ENCODE measurements around the gene KDM6A.
A peak's percentile ranks its signal among the peaks of the same experiment; 100 is the strongest.

Gene KDM6A

DNA sequence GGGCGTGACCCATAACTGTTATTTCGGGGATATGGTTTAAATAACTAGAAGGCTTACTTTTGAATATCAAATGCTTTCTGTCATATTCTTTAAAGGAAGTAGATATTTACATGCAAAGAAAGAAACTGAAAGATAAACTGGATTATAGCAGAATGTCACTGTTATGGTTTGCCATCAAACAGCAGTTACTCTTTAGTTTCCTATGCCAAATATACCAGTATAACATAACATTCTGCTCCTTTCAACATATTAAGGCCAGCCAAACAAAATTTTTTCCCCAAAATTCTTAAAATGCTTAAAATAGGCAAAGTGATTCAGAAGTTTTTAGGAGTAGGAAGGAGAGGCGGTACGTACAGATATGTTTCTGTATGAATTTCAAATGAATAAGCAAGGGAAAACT is 27.0 kb downstream of the KDM6A start:
- TF ChIP-seq, protein P1, sequence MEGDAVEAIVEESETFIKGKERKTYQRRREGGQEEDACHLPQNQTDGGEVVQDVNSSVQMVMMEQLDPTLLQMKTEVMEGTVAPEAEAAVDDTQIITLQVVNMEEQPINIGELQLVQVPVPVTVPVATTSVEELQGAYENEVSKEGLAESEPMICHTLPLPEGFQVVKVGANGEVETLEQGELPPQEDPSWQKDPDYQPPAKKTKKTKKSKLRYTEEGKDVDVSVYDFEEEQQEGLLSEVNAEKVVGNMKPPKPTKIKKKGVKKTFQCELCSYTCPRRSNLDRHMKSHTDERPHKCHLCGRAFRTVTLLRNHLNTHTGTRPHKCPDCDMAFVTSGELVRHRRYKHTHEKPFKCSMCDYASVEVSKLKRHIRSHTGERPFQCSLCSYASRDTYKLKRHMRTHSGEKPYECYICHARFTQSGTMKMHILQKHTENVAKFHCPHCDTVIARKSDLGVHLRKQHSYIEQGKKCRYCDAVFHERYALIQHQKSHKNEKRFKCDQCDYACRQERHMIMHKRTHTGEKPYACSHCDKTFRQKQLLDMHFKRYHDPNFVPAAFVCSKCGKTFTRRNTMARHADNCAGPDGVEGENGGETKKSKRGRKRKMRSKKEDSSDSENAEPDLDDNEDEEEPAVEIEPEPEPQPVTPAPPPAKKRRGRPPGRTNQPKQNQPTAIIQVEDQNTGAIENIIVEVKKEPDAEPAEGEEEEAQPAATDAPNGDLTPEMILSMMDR (IDR thresholded peaks at IDR 0.05; ENCODE audit: insufficient read depth, low read depth, low read length, missing control alignments), result no peak
- no peak for DNase-seq (ENCODE audit: low read depth)
- H3K4me3 ChIP-seq (ENCODE audit: low read length), result no peak overlapping the region

DNA sequence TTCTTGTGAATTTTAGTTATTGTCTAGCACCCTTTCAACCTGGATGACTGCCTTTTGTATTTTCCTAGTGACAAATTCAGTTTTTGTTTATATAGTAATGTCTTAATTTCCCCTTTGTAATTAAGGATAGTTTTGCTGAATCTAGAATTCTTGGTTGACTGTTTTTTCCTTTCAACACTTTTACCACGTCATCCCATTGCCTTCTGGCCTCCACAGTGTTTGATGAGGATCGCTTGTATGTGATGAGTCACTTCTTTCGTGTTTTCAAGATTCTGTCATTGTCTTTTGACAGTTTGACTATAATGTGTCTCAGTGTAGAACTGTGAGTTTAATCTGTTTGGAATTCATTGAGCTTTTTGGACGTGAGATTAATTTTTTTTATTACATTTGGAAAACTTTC is 30.1 kb downstream of the KDM6A start:
- DNase-seq (ENCODE audit: low read depth), result peak; percentile 84
- TF ChIP-seq, protein P1 (IDR thresholded peaks at IDR 0.05; ENCODE audit: insufficient read depth, low read depth, low read length, missing control alignments), result no peak
- no peak overlapping the region for H3K4me3 ChIP-seq (ENCODE audit: low read length)

DNA sequence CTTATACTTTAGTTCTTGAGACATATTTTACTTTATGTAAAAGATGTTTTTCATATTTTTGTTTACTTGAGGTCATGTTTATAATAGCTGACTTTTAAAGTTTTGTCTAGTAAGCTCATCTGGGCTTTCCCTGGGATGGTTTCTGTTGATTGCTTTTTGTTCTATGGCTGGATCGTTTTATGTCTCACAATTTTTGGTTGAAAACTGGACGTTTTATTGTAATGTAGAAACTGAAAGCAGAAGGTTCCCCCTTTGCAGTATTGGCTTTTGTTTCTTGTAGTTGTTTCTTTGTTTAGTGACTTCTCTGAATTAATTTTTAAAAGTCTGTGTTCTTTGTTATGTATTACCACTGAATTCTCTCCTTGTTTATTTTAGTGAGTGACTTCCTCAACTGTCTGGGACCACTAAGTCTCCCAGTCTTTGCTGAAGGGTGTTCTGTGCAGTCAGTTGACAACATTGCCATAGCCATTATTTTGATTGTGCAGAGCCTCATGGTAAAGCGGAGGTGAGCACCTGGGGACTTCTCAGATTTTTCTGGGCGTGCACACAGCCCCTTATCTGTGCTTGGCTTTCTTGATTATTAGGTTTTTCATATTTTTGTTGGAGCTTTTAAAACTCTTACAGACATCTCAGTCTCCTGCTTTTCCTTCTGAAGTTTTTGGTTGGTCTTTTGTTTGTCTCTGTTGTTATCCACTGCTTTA is 31.0 kb downstream of the KDM6A start:
- no peak overlapping the region for H3K4me3 ChIP-seq (ENCODE audit: low read length)
- TF ChIP-seq, protein P1 (IDR thresholded peaks at IDR 0.05; ENCODE audit: insufficient read depth, low read depth, low read length, missing control alignments), result no peak
- no peak for DNase-seq (ENCODE audit: low read depth)

DNA sequence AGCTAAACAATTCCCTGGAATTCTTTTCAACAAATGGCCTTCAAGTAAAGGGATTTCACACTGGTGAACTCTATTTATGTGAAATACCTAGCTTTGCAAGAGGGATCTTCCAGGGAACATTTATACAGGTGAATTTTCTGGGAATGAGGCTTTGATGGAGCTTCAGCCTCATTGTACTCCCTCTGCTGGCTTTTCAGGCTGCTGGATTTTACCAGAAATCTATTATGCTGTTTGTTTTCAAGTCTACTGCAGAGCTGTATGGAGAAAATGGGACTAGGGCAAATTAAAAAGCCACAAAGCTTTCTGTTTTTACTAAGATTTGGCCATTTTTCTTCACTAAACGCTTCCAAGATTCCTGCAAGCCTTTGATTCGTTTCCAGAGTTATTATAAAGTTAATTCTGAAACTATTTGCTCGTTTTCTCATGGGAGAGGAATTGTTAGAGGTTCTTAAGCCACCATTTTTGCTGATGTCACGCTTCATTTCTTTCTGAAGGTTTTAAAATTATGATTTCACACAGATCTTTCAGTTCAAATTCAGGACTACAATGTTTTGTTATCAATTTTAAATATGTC is 31.6 kb downstream of the KDM6A start:
- TF ChIP-seq, protein P1 (IDR thresholded peaks at IDR 0.05; ENCODE audit: insufficient read depth, low read depth, low read length, missing control alignments), result no peak
- DNase-seq (ENCODE audit: low read depth), result no peak
- no peak overlapping the region for H3K4me3 ChIP-seq (ENCODE audit: low read length)

GRCh38 chrX:44906041-44906440 is 33.1 kb downstream of the KDM6A start:
- H3K4me3 ChIP-seq (ENCODE audit: low read length), result no peak overlapping the region
- TF ChIP-seq, protein P1 (IDR thresholded peaks at IDR 0.05; ENCODE audit: insufficient read depth, low read depth, low read length, missing control alignments), result no peak
- no peak for DNase-seq (ENCODE audit: low read depth)

DNA sequence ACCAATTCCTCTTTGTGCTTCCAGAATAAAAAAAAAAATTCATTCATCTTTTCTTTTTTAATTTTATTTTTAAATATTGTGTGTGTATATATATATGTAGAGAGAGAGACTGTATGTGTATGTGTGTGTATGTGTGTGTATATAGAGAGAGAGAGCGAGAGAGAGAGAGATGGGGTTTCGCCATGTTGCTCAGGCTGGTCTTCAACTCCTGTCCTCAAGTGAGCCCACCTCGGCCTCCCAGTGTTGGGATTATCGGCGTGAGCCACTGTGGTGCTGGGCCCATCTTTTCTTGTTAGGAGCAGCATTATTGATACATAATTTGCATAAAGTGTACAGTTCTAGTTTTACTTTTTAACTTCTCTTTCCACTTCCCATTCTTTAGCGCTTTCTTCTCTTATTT is 33.6 kb downstream of the KDM6A start:
- TF ChIP-seq, protein P1 (IDR thresholded peaks at IDR 0.05; ENCODE audit: insufficient read depth, low read depth, low read length, missing control alignments), result no peak
- DNase-seq (ENCODE audit: low read depth), result no peak
- no peak overlapping the region for H3K4me3 ChIP-seq (ENCODE audit: low read length)

DNA sequence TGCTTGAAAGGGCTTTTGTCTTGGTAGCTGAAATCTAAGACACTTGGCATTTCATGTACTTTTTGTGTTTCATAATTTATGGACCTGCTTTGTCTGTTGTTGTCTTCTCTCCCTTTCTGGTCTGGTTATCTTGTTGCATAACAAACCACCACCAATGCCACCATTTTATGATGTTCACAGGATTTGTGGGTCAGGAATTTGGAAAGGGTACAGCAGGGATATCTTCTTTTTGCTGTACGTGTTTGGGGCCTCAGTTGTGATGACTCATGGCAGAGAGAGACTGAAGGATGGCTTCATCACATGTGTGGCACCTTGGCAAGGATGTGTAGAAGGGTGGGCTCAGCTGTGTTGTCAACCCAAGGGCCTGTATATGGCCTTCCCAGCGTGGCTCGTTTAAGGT is 35.2 kb downstream of the KDM6A start:
- DNase-seq (ENCODE audit: low read depth), result peak; percentile 8
- TF ChIP-seq, protein P1 (IDR thresholded peaks at IDR 0.05; ENCODE audit: insufficient read depth, low read depth, low read length, missing control alignments), result no peak
- no peak overlapping the region for H3K4me3 ChIP-seq (ENCODE audit: low read length)
